GM18868 (cell line): ENCODE data around the gene TGFBR1.

Experiments
- ATAC-seq: cut with Tn5 transposase; IDR thresholded peaks from one replicate; pipeline ENCODE4 v1.9.1; 2021; ENCODE audit warnings: mild to moderate bottlenecking, moderate library complexity; ENCODE audit not compliant: unreplicated experiment

TGFBR1 gene

DNA sequence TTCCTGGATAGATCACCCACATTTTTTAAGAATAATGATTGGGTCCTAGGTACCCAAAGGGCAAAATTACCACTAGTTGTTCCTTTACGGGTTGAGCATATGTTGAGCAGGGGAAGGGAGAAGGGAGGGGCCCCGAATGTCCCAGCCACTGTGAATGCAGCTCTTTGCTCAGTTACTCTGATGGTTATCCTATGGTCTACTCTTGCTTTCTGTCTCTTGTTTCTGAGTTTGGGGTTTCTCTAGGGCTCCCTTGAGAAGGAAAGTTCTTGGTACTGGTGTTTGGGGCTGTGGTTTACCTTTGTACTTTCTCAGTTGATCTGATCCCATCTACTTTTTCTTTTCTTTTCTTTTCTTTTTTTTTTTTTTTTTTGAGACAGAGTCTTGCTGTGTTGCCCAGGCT is 61.2 kb downstream of the TGFBR1 start:
- ATAC-seq, result no peak

DNA sequence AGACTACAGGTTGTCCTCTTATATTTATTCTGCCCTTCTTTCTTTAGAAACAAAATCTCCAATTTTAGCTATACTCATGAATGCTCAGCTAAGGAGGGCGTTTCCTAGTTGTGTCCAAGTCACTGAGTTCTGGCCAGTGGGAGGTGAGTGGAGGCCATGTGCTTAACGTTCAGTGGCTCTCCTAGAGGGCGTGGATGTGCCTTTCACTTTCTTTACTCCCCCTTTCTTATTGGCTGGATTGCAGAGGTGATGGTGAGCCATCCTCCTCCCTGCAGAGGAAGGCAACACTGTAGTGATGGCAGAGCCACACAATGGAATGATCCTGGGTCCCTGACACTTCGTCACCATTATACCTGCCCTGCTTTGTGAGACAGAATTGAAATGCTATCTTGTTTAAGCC is 62.2 kb downstream of the TGFBR1 start:
- ATAC-seq, result no peak

- ATAC-seq, result peak; percentile 57
Observed at GRCh38 chr9:99167694-99168093, 62.8 kb downstream of the TGFBR1 start.

DNA sequence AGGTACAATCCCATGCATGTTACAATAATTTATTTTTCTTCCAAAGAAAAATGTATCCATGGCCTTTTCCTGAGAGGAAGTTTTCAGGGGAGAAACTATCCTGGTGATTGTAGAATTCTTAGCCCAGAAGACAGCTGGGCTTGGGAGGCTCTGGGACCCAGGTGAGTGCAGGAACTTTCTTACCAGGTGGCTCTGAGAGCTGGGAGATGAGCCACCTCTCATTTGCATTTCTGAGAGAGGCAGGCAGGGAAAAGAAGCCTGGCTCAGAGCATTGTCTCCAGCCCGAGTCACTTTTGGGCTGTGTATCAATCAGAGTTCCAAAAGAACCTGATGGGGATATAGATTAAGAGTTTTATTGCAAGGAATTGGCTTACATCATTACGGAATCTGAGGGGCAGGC is 64.2 kb downstream of the TGFBR1 start:
- ATAC-seq, result no peak

GRCh38 chr9:99169982-99170761 is 65.3 kb downstream of the TGFBR1 start:
- ATAC-seq, result no peak

GRCh38 chr9:99171225-99172123 is 66.6 kb downstream of the TGFBR1 start:
- no peak for ATAC-seq

- no peak for ATAC-seq
Observed at GRCh38 chr9:99172124-99173091, 67.5 kb downstream of the TGFBR1 start.

GRCh38 chr9:99173570-99174504 is 68.9 kb downstream of the TGFBR1 start:
- peak; percentile 87 for ATAC-seq

DNA sequence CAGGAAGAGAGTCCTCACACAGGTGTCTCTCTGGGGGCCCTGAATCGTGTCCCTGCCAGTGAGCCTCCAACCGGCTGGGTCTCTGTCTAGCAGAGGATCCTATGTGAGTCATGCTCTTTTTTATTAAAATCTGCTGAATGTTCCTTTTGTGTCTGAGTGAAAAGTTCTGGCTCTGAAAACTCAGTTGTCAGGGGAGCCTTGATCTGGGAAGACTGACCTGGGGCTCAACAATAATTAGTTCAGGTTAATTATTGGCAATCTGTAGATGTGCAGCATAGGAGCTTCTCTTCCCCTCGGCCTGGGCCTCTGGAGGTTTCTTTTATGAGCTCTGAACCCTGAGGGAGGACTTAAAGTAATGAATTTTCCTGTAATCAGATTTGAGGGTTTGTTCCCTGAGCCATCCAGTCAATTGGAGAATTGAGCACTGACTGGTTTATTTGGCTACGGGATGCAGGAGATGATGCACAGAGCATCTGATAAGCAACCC is 71.7 kb downstream of the TGFBR1 start:
- ATAC-seq, result no peak

DNA sequence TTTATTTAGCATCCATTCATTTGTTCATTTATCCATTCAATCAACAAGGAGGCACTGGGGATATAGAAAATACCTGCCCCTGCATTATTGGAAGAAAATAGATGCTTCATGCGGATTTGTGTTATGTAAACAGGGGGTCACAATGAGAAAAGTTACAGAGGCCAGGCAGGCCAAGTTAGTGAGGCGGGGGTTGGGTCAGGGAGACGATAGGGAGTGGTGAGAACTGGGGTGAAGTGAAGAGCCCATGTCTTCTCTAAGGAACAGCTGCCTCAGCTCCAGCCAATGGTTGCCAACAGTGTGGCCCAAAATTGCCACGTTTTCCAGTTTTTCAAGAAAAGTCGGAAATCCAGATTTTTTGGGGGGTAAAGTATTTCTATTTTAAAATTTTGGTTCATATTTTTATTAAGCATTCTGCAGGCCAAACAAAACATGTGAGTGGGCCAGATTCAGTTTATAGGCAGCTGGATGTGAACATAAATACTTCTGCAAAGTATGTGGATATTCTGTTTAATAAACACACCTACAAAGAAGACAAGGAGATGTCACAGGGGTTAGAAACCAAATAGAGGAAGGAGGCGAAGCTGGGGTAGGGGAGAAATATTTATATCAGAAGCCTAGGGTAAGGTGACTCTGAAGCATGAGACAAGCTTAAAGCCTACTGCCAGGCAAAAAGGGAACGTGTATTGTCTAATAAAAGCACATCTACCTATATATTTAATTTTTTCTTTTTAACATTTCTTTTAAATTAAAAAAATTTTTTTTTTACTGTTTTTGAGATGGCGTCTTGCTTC is 72.9 kb downstream of the TGFBR1 start:
- ATAC-seq, result no peak

DNA sequence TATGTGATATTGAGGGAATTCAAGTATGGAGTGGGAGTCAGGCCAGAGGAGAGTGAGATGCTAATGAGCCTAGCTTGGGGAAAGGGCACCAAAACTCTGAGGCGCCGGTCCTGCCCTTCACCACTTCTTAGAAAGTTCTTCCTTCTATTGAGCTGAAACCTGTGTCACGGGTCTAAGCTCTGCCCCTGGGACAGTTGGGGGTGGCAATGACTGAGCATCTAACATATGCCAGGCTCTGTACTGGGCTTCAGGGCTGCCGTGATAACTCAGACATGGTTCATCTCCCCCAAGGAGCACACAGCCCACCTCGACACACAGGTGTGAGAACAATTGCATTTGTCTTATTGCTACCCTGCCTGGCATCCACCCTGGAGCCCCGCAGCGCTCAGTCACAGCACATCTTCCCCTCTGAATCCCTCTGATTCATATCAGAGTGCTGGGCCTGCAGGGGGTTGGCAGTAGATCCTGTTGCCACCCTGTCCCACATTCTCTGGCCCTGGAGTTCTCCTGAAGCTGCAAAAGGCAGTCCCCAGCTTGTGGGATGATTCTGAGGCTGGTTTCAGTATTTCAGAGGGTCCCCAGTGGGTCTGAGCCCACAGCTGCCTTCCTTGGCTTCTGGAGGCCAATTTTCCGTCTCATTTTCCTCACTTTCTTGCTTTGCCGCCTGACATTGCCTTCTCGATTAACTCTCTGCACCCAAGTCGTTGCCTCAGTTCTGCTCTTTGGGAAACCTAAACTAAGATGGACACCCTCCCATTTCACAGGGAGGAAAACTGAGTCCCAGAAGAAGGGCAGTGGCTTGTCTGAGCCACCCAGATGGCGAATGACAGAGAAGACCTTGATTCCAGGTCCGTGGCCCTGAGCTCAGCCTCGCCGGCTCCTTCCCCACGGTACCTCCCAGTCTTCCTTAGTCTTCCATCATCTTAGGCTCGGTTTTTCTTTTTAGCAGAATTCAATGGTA is 74.3 kb downstream of the TGFBR1 start:
- no peak for ATAC-seq

- ATAC-seq, result peak; percentile 60
Observed at GRCh38 chr9:99180199-99180598, 75.3 kb downstream of the TGFBR1 start.

- ATAC-seq, result no peak
Observed at GRCh38 chr9:99180662-99181061, 75.7 kb downstream of the TGFBR1 start.

DNA sequence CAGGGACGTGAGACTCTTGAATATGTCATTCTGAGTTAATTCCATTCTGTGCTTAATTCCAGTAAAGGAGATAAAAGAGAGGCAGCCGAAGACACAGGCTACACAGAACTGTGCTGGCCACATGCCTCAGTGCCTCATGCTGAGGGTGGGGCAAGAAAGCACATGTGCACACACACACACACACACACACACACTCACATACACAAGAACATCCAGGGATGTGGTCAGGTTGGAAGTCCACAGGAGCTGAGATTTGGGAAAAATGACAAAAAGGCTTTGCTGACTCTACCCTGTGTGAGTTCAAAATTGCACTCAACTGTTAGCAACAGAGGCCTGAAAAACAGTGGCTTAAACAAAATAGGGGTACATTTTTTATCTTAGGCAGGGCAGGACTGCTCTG is 76.3 kb downstream of the TGFBR1 start:
- ATAC-seq, result no peak

DNA sequence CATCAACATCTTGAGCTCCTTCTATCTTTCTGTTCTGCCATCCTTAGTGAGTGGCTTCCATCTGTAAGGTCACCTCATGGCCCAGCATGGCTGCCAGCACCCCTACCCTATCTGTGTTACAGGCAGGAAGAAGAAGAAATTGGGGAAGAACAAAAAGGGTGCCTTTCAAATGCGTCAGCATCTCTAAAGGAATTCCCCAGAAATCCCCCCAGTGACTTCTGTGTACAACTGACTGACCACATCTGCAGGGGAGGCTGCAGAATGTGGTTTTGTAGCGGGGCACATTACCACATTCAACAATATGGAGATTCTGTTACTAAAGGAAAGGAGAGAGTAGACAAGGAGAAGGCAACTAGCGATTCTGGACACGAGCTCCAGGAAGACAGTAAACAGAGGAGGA is 76.7 kb downstream of the TGFBR1 start:
- peak; percentile 54 for ATAC-seq

DNA sequence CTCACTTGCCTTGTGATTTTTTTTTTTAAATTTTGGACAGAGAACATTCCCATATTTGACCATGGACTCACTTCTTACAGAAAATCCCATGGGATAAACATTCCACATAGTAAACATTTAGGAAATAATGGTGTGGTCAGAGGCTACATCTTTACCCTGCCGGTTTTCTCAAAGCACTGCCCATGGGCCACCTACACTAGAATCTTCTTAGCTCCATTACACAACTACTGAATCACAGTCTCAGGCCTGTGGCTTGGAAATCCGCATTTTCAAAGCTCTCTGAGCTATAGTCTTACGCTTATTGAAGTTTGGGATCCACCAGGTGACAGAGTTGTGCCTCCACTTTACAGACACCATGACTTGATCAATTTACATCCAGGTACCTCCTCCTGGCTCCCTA is 77.4 kb downstream of the TGFBR1 start:
- ATAC-seq, result no peak

GRCh38 chr9:99183616-99184015 is 78.7 kb downstream of the TGFBR1 start:
- no peak for ATAC-seq

DNA sequence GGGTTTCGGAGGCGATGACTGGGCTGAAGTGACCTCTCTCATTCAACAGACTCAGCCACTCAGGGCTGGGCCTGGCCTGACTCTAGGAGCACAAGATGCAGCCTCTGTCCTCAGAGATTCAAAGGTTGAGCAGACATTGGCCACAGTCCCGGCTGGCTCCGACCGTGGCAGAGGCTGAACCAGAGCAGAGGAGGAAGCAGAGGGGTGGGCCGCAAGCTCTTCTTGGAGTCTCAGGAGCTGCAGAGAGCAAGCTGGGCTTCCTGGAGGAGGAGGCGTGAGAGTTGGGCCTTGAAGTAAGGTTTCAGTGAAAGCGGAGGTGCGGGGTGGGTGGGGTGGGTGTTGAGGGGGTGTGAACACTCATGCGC is 79.2 kb downstream of the TGFBR1 start:
- ATAC-seq, result no peak
